GM19099 (cell line): ENCODE measurements around the gene MPP7.

Experiments
- POLR2A ChIP-seq: IDR thresholded peaks from 3 replicates; pipeline ENCODE4 v1.6.1; 2011; ENCODE audit warnings: low read depth; ENCODE audit not compliant: insufficient read length; ENCODE audit errors: extremely low read depth

Gene MPP7

DNA sequence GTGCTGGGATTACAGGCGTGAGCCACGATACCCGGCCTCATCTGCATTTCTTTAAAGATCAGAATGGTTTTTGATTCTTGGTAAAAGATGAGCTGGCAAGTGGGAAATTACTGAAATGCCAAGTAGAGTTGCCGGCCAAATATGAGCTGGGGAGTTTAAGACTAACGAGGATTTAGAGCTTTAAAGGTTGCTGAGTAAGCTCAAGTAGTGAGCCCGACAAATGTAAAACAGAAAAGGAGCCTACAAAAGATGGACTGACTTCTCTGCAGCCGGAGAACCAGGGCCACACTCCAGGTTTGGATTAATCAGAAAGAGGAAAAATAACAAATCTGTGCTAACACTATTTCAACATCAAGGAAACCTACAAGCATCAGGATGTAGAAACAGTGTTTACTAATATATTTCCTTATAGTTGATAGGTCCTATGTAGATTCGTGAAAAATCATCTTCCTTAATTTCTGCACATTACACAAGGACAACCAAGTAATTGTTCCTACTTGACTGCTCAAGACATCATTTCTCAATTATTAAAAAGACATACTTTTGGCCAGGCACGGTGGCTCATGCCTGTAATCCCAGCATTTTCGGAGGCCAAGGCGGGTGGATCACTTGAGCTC is 49.6 kb downstream of the MPP7 start:
- no peak for TF ChIP-seq POLR2A
